Activated gamma-delta T cell treated with Interleukin-2 at 50 U/mL for 16 hours (primary cell): Measurements from ENCODE around the gene USP54.
"Not testable (repeated sequence)": the region's sequence is repeated elsewhere in the genome, so short reads cannot be mapped to it uniquely, and the experiment has no call there.

Experiments
- DNase-seq: peaks from one replicate; pipeline ENCODE4 v3.0.0-alpha.2; 2020

The USP54 gene

GRCh38 chr10:73589563-73590126 lies 1.5 kb downstream of the USP54 start:
- DNase-seq, result no peak

GRCh38 chr10:73588656-73589055 lies 2.5 kb downstream of the USP54 start:
- no peak for DNase-seq

- no peak for DNase-seq
Measured at GRCh38 chr10:73586583-73586984, 4.6 kb downstream of the USP54 start.

- no peak for DNase-seq
Measured at GRCh38 chr10:73585327-73585726, 5.8 kb downstream of the USP54 start.

- DNase-seq, result no peak
Measured at GRCh38 chr10:73584737-73585136, 6.4 kb downstream of the USP54 start.

- no peak for DNase-seq
Measured at GRCh38 chr10:73581918-73582317, 9.2 kb downstream of the USP54 start.

- not testable (repeated sequence) for DNase-seq
Measured at GRCh38 chr10:73578927-73579326, 12.2 kb downstream of the USP54 start.

- DNase-seq, result no peak
Measured at GRCh38 chr10:73577788-73578187, 13.4 kb downstream of the USP54 start.

- no peak for DNase-seq
Measured at GRCh38 chr10:73576890-73577591, 14.1 kb downstream of the USP54 start.

- no peak for DNase-seq
Measured at GRCh38 chr10:73576178-73576889, 14.8 kb downstream of the USP54 start.

- DNase-seq, result not testable (repeated sequence)
Measured at GRCh38 chr10:73567025-73567424, 24.1 kb downstream of the USP54 start.

- no peak for DNase-seq
Measured at GRCh38 chr10:73561192-73561591, 29.9 kb downstream of the USP54 start.

- DNase-seq, result no peak
Measured at GRCh38 chr10:73559590-73559989, 31.6 kb downstream of the USP54 start.

- DNase-seq, result no peak
Measured at GRCh38 chr10:73556855-73557254, 34.3 kb downstream of the USP54 start.

GRCh38 chr10:73554721-73555120 lies 36.4 kb downstream of the USP54 start:
- DNase-seq, result no peak

GRCh38 chr10:73553761-73554160 lies 37.4 kb downstream of the USP54 start:
- no peak for DNase-seq

- no peak for DNase-seq
Measured at GRCh38 chr10:73552819-73553715, 38.1 kb downstream of the USP54 start.

- DNase-seq, result no peak
Measured at GRCh38 chr10:73551515-73551914, 39.6 kb downstream of the USP54 start.

- no peak for DNase-seq
Measured at GRCh38 chr10:73545357-73545756, 45.8 kb downstream of the USP54 start.

- DNase-seq, result no peak
Measured at GRCh38 chr10:73537709-73538108, 53.4 kb downstream of the USP54 start.

- DNase-seq, result no peak
Measured at GRCh38 chr10:73537288-73537687, 53.9 kb downstream of the USP54 start.

GRCh38 chr10:73534857-73535256 lies 56.3 kb downstream of the USP54 start:
- DNase-seq, result no peak
